ENCODE measurements around the gene MMGT1.

DNA sequence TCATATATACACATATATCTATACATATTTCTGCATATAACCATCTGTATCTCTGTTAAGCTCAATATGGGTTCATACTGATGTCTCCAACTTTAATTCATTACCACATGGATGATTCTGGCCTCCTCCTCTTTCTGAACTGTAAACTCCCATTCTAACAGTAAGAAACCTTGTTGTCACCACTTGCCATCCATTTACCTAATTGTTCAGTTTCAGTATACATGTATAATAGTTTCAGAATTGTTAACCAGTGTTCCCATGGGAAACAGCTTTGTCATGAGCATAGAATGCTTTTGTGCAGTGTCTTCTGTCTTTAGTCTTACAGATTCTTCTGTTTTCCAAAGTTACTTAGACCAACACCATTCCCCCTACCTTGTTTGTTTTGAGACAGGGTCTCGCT lies 47.4 kb upstream of the MMGT1 start:
- TF ChIP-seq MYC (IDR thresholded peaks at IDR 0.05; ENCODE audit: low read depth, low read length) (no peak), POLR2AphosphoS5 (IDR thresholded peaks at IDR 0.05; ENCODE audit: insufficient read depth, low read depth, low read length) (no peak), EZH2 (IDR thresholded peaks at IDR 0.05; ENCODE audit: borderline replicate concordance, low read depth, low read length, severe bottlenecking) (no peak), JUN (IDR thresholded peaks at IDR 0.05; ENCODE audit: borderline replicate concordance, insufficient read depth, insufficient read length, low read depth) (no peak), POLR2A (IDR thresholded peaks at IDR 0.05; ENCODE audit: low read depth, low read length) (no peak), FOS (IDR thresholded peaks at IDR 0.05; ENCODE audit: borderline replicate concordance, insufficient read depth, low read length) (no peak)
- TF ChIP-seq, protein P1, sequence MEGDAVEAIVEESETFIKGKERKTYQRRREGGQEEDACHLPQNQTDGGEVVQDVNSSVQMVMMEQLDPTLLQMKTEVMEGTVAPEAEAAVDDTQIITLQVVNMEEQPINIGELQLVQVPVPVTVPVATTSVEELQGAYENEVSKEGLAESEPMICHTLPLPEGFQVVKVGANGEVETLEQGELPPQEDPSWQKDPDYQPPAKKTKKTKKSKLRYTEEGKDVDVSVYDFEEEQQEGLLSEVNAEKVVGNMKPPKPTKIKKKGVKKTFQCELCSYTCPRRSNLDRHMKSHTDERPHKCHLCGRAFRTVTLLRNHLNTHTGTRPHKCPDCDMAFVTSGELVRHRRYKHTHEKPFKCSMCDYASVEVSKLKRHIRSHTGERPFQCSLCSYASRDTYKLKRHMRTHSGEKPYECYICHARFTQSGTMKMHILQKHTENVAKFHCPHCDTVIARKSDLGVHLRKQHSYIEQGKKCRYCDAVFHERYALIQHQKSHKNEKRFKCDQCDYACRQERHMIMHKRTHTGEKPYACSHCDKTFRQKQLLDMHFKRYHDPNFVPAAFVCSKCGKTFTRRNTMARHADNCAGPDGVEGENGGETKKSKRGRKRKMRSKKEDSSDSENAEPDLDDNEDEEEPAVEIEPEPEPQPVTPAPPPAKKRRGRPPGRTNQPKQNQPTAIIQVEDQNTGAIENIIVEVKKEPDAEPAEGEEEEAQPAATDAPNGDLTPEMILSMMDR (IDR thresholded peaks at IDR 0.05; ENCODE audit: extremely low read depth in 1 of 2, insufficient read depth in 1 of 2, low read depth in 1 of 2, low read length in 2 of 2): no peak
- TF ChIP-seq, protein P2, sequence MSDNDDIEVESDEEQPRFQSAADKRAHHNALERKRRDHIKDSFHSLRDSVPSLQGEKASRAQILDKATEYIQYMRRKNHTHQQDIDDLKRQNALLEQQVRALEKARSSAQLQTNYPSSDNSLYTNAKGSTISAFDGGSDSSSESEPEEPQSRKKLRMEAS (IDR thresholded peaks at IDR 0.05; ENCODE audit: insufficient read depth, insufficient read length): no peak
